ENCODE results near the gene SLC29A3. TPM values are rescaled to one million over a fixed set of nuclear protein-coding genes. Genes with fewer than 3 reads are reported as not detected.

SLC29A3 gene
- total RNA-seq, 4 donors from 2014 or later = 1.0 to 13.8 (median 5.5) TPM

DNA sequence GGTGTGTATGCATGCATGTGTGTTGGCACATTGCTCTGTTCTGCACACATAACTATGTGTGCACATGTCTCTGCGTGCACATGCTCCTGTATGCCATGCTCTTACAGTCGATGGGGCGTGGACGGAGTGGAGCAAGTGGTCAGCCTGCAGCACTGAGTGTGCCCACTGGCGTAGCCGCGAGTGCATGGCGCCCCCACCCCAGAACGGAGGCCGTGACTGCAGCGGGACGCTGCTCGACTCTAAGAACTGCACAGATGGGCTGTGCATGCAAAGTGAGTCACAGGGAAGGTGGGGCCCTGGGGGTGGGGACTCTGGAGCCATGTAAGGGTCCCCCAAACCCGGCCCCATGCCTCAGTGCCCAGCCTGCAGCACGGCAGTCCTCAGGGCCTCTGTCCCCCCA lies 30.6 kb upstream of the SLC29A3 start:
- no peaks in the 10 kb centered on the region for H3K36me3 ChIP-seq
- H3K27ac ChIP-seq = no peak overlapping the region
- no peaks in the 10 kb centered on the region for H3K4me1 ChIP-seq
- no peaks in the 10 kb centered on the region for H3K27me3 ChIP-seq
- H3K9me3 ChIP-seq = no peaks in the 10 kb centered on the region
- TF ChIP-seq, protein P1, sequence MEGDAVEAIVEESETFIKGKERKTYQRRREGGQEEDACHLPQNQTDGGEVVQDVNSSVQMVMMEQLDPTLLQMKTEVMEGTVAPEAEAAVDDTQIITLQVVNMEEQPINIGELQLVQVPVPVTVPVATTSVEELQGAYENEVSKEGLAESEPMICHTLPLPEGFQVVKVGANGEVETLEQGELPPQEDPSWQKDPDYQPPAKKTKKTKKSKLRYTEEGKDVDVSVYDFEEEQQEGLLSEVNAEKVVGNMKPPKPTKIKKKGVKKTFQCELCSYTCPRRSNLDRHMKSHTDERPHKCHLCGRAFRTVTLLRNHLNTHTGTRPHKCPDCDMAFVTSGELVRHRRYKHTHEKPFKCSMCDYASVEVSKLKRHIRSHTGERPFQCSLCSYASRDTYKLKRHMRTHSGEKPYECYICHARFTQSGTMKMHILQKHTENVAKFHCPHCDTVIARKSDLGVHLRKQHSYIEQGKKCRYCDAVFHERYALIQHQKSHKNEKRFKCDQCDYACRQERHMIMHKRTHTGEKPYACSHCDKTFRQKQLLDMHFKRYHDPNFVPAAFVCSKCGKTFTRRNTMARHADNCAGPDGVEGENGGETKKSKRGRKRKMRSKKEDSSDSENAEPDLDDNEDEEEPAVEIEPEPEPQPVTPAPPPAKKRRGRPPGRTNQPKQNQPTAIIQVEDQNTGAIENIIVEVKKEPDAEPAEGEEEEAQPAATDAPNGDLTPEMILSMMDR (IDR thresholded peaks at IDR 0.05) = no peak
- no peak for TF ChIP-seq POLR2A (IDR thresholded peaks at IDR 0.05)
- no peak overlapping the region for H3K4me3 ChIP-seq
- no peak for DNase-seq
- intact Hi-C loops (cut with DNase I; ENCODE audit: low total_unique reads) = loop anchor here (5.0 kb wide), 1 partner anchor 361 kb away; no protein-coding TSS in a partner anchor

DNA sequence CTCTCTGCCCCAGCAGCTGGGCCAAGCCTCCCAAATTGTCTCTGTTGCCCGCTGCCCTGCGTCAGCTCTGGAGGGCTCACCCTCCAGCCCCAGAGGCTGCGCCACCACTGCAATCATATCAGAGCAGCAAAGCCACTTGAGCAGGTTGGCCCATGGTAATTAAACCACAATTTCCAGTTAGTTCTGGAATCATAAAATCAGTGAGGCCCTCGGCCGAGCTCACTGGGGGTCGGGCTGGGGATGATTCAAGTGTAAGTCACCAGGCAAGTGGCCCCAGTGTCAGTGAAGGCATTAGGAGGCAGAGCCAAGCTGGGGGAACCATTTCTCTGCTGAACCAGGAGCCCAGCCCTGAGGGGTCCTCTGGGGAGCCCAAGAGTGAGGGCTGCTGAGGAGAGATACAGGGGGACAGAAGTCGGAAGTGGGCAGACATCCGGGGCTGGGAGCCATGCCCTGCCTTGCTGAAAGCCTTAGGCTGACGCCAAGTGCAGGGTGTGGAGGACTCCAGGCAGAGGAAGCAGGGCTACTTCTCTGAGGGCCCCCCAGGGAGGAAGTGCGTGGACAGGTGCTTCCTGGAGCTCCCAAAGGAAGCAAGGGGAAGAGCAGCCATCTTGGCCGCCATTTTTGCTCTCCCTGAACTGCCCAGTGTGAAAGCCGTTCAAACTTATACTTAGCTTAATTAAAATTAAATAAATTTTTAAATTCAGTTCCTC lies 29.5 kb upstream of the SLC29A3 start:
- no peaks in the 10 kb centered on the region for H3K27me3 ChIP-seq
- intact Hi-C loops (cut with DNase I; ENCODE audit: low total_unique reads) = loop anchor here (5.0 kb wide), 1 partner anchor 362 kb away; no protein-coding TSS in a partner anchor
- H3K4me1 ChIP-seq = no peaks in the 10 kb centered on the region
- no peak overlapping the region for H3K4me3 ChIP-seq
- H3K9me3 ChIP-seq = no peaks in the 10 kb centered on the region
- H3K36me3 ChIP-seq = no peaks in the 10 kb centered on the region
- TF ChIP-seq POLR2A (IDR thresholded peaks at IDR 0.05) = no peak
- TF ChIP-seq, protein P1 (IDR thresholded peaks at IDR 0.05) = no peak
- no peak for DNase-seq
- no peak overlapping the region for H3K27ac ChIP-seq

DNA sequence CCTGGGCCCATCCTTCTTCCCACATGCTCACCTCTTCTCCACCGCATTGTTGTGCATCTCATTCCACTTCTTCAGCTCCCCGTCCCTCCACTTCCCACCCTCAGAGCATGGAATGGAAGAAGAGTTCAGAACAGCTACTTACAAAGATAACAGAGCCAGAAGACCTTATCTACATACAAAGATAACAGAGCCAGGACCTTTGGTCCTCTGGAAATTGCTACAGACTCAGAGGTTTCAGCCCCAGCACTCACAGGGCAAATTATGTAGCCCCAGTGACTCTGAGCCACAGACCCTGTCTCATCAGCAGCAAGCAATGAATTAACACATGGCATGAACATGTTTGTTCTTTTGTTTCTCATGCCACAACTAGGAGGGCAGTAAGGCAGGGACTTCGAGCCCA lies 28.7 kb upstream of the SLC29A3 start:
- no peak for DNase-seq
- H3K27ac ChIP-seq = no peak overlapping the region
- no peaks in the 10 kb centered on the region for H3K4me1 ChIP-seq
- no peaks in the 10 kb centered on the region for H3K9me3 ChIP-seq
- H3K4me3 ChIP-seq = no peak overlapping the region
- TF ChIP-seq, protein P1 (IDR thresholded peaks at IDR 0.05) = no peak
- TF ChIP-seq POLR2A (IDR thresholded peaks at IDR 0.05) = no peak
- intact Hi-C loops (cut with DNase I; ENCODE audit: low total_unique reads) = no loop called here
- no peaks in the 10 kb centered on the region for H3K36me3 ChIP-seq
- no peaks in the 10 kb centered on the region for H3K27me3 ChIP-seq

DNA sequence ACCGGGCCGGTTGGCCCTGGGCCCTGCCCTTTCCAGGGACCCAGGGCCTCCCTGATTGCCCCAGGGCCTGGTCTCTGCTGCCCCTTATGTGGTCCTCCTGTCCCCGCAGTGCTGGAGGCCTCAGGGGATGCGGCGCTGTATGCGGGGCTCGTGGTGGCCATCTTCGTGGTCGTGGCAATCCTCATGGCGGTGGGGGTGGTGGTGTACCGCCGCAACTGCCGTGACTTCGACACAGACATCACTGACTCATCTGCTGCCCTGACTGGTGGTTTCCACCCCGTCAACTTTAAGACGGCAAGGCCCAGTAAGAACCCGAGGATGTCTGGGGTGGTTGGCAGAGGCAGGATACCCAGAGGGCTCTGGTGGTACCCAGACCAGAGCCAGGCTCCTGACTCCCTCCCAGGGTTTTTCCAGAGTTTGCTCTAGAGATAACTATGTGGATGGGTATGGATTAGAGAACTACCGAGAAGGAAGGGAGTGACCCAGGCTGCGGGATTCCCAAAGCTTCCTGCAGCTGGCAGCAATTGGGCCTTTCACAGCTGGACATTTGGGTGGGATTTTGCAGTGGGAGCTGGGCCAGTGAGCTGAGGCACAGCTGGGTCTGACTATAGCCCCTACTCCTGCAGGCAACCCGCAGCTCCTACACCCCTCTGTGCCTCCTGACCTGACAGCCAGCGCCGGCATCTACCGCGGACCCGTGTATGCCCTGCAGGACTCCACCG lies 28.1 kb upstream of the SLC29A3 start:
- no peak for TF ChIP-seq POLR2A (IDR thresholded peaks at IDR 0.05)
- TF ChIP-seq, protein P1 (IDR thresholded peaks at IDR 0.05) = no peak
- H3K4me1 ChIP-seq = no peaks in the 10 kb centered on the region
- H3K27me3 ChIP-seq = no peaks in the 10 kb centered on the region
- no peak overlapping the region for H3K4me3 ChIP-seq
- H3K9me3 ChIP-seq = no peaks in the 10 kb centered on the region
- intact Hi-C loops (cut with DNase I; ENCODE audit: low total_unique reads) = no loop called here
- H3K36me3 ChIP-seq = no peaks in the 10 kb centered on the region
- H3K27ac ChIP-seq = no peak overlapping the region
- no peak for DNase-seq

DNA sequence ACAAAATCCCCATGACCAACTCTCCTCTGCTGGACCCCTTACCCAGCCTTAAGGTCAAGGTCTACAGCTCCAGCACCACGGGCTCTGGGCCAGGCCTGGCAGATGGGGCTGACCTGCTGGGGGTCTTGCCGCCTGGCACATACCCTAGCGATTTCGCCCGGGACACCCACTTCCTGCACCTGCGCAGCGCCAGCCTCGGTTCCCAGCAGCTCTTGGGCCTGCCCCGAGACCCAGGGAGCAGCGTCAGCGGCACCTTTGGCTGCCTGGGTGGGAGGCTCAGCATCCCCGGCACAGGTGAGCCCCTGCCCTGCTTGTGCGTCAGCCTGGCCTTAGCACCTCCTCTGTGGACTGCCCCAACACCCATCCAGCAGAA lies 27.5 kb upstream of the SLC29A3 start:
- TF ChIP-seq, protein P1 (IDR thresholded peaks at IDR 0.05) = no peak
- no peak for TF ChIP-seq POLR2A (IDR thresholded peaks at IDR 0.05)
- H3K4me1 ChIP-seq = no peaks in the 10 kb centered on the region
- no peak overlapping the region for H3K27ac ChIP-seq
- H3K9me3 ChIP-seq = no peaks in the 10 kb centered on the region
- no peaks in the 10 kb centered on the region for H3K27me3 ChIP-seq
- H3K36me3 ChIP-seq = no peaks in the 10 kb centered on the region
- H3K4me3 ChIP-seq = no peak overlapping the region
- intact Hi-C loops (cut with DNase I; ENCODE audit: low total_unique reads) = no loop called here
- DNase-seq = no peak

Measured in uterus (tissue), 4 donors.